Spleen (tissue), 13 donors: ENCODE measurements around the gene VRK3. TPM values are rescaled to one million over a fixed set of nuclear protein-coding genes. Genes with fewer than 3 reads are reported as not detected.
"Not testable (repeated sequence)": the region's sequence is repeated elsewhere in the genome, so short reads cannot be mapped to it uniquely, and the experiment has no call there.

Experiments
- DNase-seq: peaks from one replicate; pipeline ENCODE4 v3.0.0-alpha.2; 2020
- H3K27ac ChIP-seq, 8 donors: fragments of 200-600 bp; sonication (generic) in 7 of 8; 1 replicate in 4 of 8; 2 replicates in 4 of 8; pipeline versions ENCODE4 v1.5.0 to v1.8.0; 2016 to 2021; ENCODE audit warnings: inconsistent platforms in 4 of 8, mild to moderate bottlenecking in 4 of 8, moderate library complexity in 1 of 8
- H3K27me3 ChIP-seq, 7 donors: fragments of 200-600 bp; sonication (generic) in 6 of 7; replicated peaks in 1 of 7; 1 replicate in 4 of 7; 2 replicates in 3 of 7; pipeline versions ENCODE4 v1.5.0 to v1.8.0; 2016 to 2021; ENCODE audit warnings: inconsistent platforms in 3 of 7, mild to moderate bottlenecking in 1 of 7
- H3K36me3 ChIP-seq, 6 donors: fragments of 200-600 bp; sonication (generic) in 5 of 6; 1 replicate in 4 of 6; 2 replicates in 2 of 6; pipeline versions ENCODE4 v1.5.0 to v1.8.0; 2016 to 2021; ENCODE audit warnings: inconsistent platforms in 2 of 6
- H3K4me1 ChIP-seq, 6 donors: fragments of 200-600 bp; sonication (generic) in 5 of 6; 1 replicate in 3 of 6; 2 replicates in 3 of 6; pipeline versions ENCODE4 v1.5.0 to v1.8.0; 2016 to 2021; ENCODE audit warnings: inconsistent platforms in 3 of 6
- H3K4me3 ChIP-seq, 8 donors: fragments of 200-600 bp; sonication (generic) in 7 of 8; 1 replicate in 4 of 8; 2 replicates in 4 of 8; pipeline versions ENCODE4 v1.5.0 to v1.8.0; 2016 to 2021; ENCODE audit warnings: inconsistent platforms in 4 of 8, mild to moderate bottlenecking in 4 of 8, moderate library complexity in 2 of 8
- H3K9me3 ChIP-seq, 8 donors: fragments of 200-600 bp; sonication (generic) in 7 of 8; 1 replicate in 4 of 8; 2 replicates in 4 of 8; pipeline versions ENCODE4 v1.5.0 to v1.8.0; 2016 to 2021; ENCODE audit warnings: inconsistent platforms in 4 of 8
- POLR2A ChIP-seq, 3 donors: fragments of 450-650 bp; IDR thresholded peaks; one replicate each; pipeline ENCODE4 v1.5.1; 2017; ENCODE audit warnings: antibody characterized with exemption in 3 of 3, mild to moderate bottlenecking in 1 of 3
- POLR2AphosphoS5 ChIP-seq, 3 donors: sonication (generic); formaldehyde crosslinking; IDR thresholded peaks; one replicate each; pipeline ENCODE4 v1.5.1; 2017; ENCODE audit warnings: antibody characterized with exemption in 3 of 3
- WGBS, 5 donors: extraction: QIAGEN DNeasy Blood & Tissue Kit in 3 of 5; methylation state at CpG; one replicate each; pipeline versions ENCODE4 v1.1.5 to v1.1.7; 2013 to 2018; 5-methylcytosine and 5-hydroxymethylcytosine counted together
- intact Hi-C: fragments of 100-400 bp; cut with DNase I; formaldehyde crosslinking; loops from one replicate; pipeline ENCODE4 v1.15.0; 2023; ENCODE audit warnings: low total_unique reads
- long read RNA-seq, 2 donors: transcript quantifications; one replicate each; lab custom pipeline, GENCODE V29; 2026
- polyA plus RNA-seq, 3 donors: library from polyadenylated mRNA; stranded (reverse); fragments of 200-250 nt; gene quantifications; one replicate each; pipeline ENCODE4 v1.2.1, GENCODE V29; 2013
- total RNA-seq, 7 donors: library from RNA; depleted of rRNA in 3 of 7; stranded (reverse); fragments of >200 nt in 3 of 7; fragmentation: NEBNext Ultra II Directional in 4 of 7; extraction: Animal tissue kit (Norgen Biotek cat#: 25700) in 4 of 7; gene quantifications; one replicate each; pipeline versions ENCODE4 v1.1.0 to v1.2.1, GENCODE V29; 2016 to 2021
- TF ChIP-seq, protein P1 (sequence below), 11 experiments: fragments of 200-600 bp in 7 of 11; fragments of 450-650 bp in 4 of 11; sonication (generic) in 4 of 11; IDR thresholded peaks in 8 of 11; conservative IDR thresholded peaks in 3 of 11; 1 replicate in 7 of 11; 2 replicates in 4 of 11; pipeline versions ENCODE4 v1.4.0 to v1.8.0; 2016 to 2021; ENCODE audit warnings: antibody characterized with exemption in 11 of 11, inconsistent platforms in 4 of 11, mild to moderate bottlenecking in 1 of 11
- donor health status: healthy with polysubstance abuse.
- donor health status: DM: no; HTN: no; CAD: no; lungs with moderate emphysema.
- donor health status: DM: no; HTN: no; CAD: no.
- donor health status: Bipolar disorder and iron deficiency.
- donor health status: healthy.
- donor health status: DM: no; HTN: no; CAD: no.
- donor health status: DM: yes; HTN: yes; CAD: no.

The VRK3 gene
- total RNA-seq (10 to 100 TPM; 46.4 to 60.8 (median 56.6) TPM), polyA plus RNA-seq (10 to 100 TPM; 17.0 to 31.9 (median 20.4) TPM)
- long read RNA-seq, donor 1, transcript VRK3-217 (15 exons, 2,126 nt) = major isoform, 8 of 12 reads
- long read RNA-seq, donor 1, partial matches to known transcripts = 0 of 12 reads
- long read RNA-seq, donor 1, other reads (novel, unspliced or antisense) = 0 of 12 reads
- long read RNA-seq, donor 2, partial matches to known transcripts = 0 of 4 reads
- long read RNA-seq, donor 2, other reads (novel, unspliced or antisense) = 0 of 4 reads

GRCh38 chr19:50025022-50025793 lies at the start of gene VRK3:
VRK3 (minus strand) TSS chr19:50025372; CDS start chr19:50016162, 9,210 bp downstream.
- Histone ChIP-seq H3K36me3 (peaks cover 0 to 35% (median 9%) of the 10 kb centered on the region in 6 donors), H3K4me1 (peaks cover 10 to 82% (median 54%) of the 10 kb centered on the region in 6 donors), H3K27ac (peak within 1 kb of the TSS; percentile 84 to 98 (median 96)), H3K9me3 (no peaks in the 10 kb centered on the region), H3K27me3 (no peaks in the 10 kb centered on the region), H3K4me3 (peak within 1 kb of the TSS; percentile 71 to 85 (median 83))
- 0 to 1% (median 0%) methylated on average over 33 to 59 of the region's 59 CpGs for WGBS, 5 donors
- TF ChIP-seq, protein P1, sequence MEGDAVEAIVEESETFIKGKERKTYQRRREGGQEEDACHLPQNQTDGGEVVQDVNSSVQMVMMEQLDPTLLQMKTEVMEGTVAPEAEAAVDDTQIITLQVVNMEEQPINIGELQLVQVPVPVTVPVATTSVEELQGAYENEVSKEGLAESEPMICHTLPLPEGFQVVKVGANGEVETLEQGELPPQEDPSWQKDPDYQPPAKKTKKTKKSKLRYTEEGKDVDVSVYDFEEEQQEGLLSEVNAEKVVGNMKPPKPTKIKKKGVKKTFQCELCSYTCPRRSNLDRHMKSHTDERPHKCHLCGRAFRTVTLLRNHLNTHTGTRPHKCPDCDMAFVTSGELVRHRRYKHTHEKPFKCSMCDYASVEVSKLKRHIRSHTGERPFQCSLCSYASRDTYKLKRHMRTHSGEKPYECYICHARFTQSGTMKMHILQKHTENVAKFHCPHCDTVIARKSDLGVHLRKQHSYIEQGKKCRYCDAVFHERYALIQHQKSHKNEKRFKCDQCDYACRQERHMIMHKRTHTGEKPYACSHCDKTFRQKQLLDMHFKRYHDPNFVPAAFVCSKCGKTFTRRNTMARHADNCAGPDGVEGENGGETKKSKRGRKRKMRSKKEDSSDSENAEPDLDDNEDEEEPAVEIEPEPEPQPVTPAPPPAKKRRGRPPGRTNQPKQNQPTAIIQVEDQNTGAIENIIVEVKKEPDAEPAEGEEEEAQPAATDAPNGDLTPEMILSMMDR (IDR thresholded peaks at IDR 0.05 in 8 of 11, conservative IDR thresholded peaks at IDR 0.05 in 3 of 11) = peak in 6 of 11 experiments; percentile 14 to 47 (median 36)
- TF ChIP-seq POLR2A (IDR thresholded peaks at IDR 0.05) (peak in 1 of 3 donors; percentile 47), POLR2AphosphoS5 (IDR thresholded peaks at IDR 0.05) (peak; percentile 85 to 93 (median 90))
- peak; percentile 100 for DNase-seq
- intact Hi-C loops = no loop called here

- peaks cover 0 to 22% (median 0%) of the 10 kb centered on the region in 7 donors for H3K27me3 ChIP-seq
- H3K4me3 ChIP-seq, H3K9me3 ChIP-seq, DNase-seq, intact Hi-C loops, H3K36me3 ChIP-seq, H3K4me1 ChIP-seq, H3K27ac ChIP-seq: not testable (repeated sequence)
- 75 to 86% (median 82%) methylated on average over 5 of the region's 5 CpGs for WGBS, 5 donors
These were observed 43.2 kb upstream of the VRK3 start for GRCh38 chr19:50068382-50068781.

- no peak overlapping the region for H3K27ac ChIP-seq
- H3K36me3 ChIP-seq = no peaks in the 10 kb centered on the region
- intact Hi-C loops = no loop called here
- H3K27me3 ChIP-seq = peaks cover 0 to 22% (median 0%) of the 10 kb centered on the region in 7 donors
- TF ChIP-seq, protein P1 (IDR thresholded peaks at IDR 0.05 in 8 of 11, conservative IDR thresholded peaks at IDR 0.05 in 3 of 11) = no peak
- no peak for TF ChIP-seq POLR2A (IDR thresholded peaks at IDR 0.05)
- no peak for TF ChIP-seq POLR2AphosphoS5 (IDR thresholded peaks at IDR 0.05)
- H3K4me1 ChIP-seq = no peaks in the 10 kb centered on the region
- 69 to 85% (median 76%) methylated on average over 6 of the region's 6 CpGs for WGBS, 5 donors
- DNase-seq = no peak
- H3K4me3 ChIP-seq = no peak overlapping the region
- no peaks in the 10 kb centered on the region for H3K9me3 ChIP-seq
These were observed 42.4 kb upstream of the VRK3 start for GRCh38 chr19:50067575-50067974.

DNA sequence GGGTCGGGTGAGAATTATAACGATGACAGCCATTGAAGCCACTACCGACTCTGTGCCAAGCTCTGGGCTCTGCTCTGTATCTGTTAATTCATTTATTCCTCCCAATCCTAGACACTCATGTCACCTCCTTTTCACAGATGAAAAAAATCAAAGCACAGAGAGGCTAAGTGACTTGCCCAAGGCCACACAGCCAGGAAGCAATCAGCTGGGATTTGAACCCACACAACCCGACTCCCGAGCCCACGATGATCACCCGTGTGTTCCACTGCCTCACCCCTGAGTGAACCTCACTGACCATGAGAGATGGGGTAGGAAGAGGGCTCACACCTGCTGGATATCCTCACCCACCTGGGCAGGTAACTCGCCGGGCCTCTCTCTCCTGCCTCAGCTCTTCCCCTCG lies 40.8 kb upstream of the VRK3 start:
- WGBS, 5 donors = 74 to 91% (median 90%) methylated on average over 10 of the region's 10 CpGs
- TF ChIP-seq, protein P1 (IDR thresholded peaks at IDR 0.05 in 8 of 11, conservative IDR thresholded peaks at IDR 0.05 in 3 of 11) = no peak
- TF ChIP-seq POLR2AphosphoS5 (IDR thresholded peaks at IDR 0.05) (no peak), POLR2A (IDR thresholded peaks at IDR 0.05) (no peak)
- DNase-seq = no peak

More for the DNA sequence above, 40.8 kb upstream of the VRK3 start:
- Histone ChIP-seq H3K27me3 (peaks cover 0 to 22% (median 0%) of the 10 kb centered on the region in 7 donors), H3K9me3 (peaks cover 0 to 3% (median 0%) of the 10 kb centered on the region in 8 donors), H3K27ac (no peak overlapping the region), H3K4me1 (no peaks in the 10 kb centered on the region), H3K36me3 (no peaks in the 10 kb centered on the region), H3K4me3 (no peak overlapping the region)
- intact Hi-C loops = no loop called here
